ENCODE data around the gene CLIP2.

GRCh38 chr7:74283858-74284447, 5.3 kb upstream of the CLIP2 start:
- no peak for TF ChIP-seq CTCF (conservative IDR thresholded peaks at IDR 0.05; ENCODE audit: low read depth, low read length)
- TF ChIP-seq EZH2 (IDR thresholded peaks at IDR 0.05; ENCODE audit: borderline replicate concordance, low read depth, low read length, poor library complexity, severe bottlenecking), result no peak

All from A673 (cell line).